Urinary bladder (tissue), 4 donors: ENCODE results near the gene MCU. TPM values are rescaled to one million over a fixed set of nuclear protein-coding genes. Genes with fewer than 3 reads are reported as not detected.

Source experiments
- DNase-seq: peaks from one replicate; pipeline ENCODE4 v3.0.0-alpha.2; 2015; ENCODE audit errors: extremely low spot score
- H3K27ac ChIP-seq: one replicate; pipeline ENCODE4 v1.5.1; 2013; ENCODE audit warnings: low read depth, mild to moderate bottlenecking, moderate library complexity
- H3K36me3 ChIP-seq: one replicate; pipeline ENCODE4 v1.6.1; 2013; ENCODE audit warnings: mild to moderate bottlenecking, moderate library complexity; ENCODE audit not compliant: insufficient read depth
- H3K4me1 ChIP-seq: one replicate; pipeline ENCODE4 v1.6.1; 2013; ENCODE audit warnings: mild to moderate bottlenecking, moderate library complexity; ENCODE audit not compliant: insufficient read depth
- H3K4me3 ChIP-seq: one replicate; pipeline ENCODE4 v1.5.1; 2013; ENCODE audit warnings: low read depth, low read length
- WGBS: extraction: QIAGEN DNeasy Blood & Tissue Kit; methylation state at CpG from one replicate; pipeline ENCODE4 v1.1.7; 2013; 5-methylcytosine and 5-hydroxymethylcytosine counted together
- polyA plus RNA-seq: library from polyadenylated mRNA; stranded (reverse); fragments of 200-250 nt; gene quantifications from one replicate; pipeline ENCODE4 v1.2.3, GENCODE V29; 2013
- total RNA-seq: library from RNA; depleted of rRNA; stranded (reverse); fragments of >200 nt; gene quantifications from one replicate; pipeline ENCODE4 v1.2.3, GENCODE V29; 2014
- donor health status: healthy with polysubstance abuse.
- donor health status: healthy.

MCU gene
- total and polyA plus RNA-seq, 2 donors, result 17.6 to 65.7 TPM

DNA sequence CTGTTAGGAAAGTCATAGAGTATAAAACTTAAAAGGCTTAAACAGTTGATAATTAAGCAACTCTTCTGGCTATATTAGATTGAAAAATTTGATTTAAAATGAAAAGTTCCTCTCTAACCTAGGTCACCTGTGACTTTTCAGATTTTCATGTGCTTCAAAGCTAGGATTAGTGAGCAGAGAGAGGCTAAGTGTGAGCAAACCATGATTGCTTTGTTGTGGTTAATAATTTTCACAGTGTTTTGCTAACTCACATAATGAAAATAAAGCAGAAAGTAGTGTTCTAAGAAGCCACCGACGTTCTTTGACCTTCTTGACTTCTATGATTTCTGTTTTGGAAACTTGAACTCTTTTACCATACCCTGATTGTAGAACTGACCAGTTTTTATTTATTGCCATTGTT is 126.1 kb downstream of the MCU start:
- no peak for DNase-seq
- H3K27ac ChIP-seq, result no peak overlapping the region
- no peaks in the 10 kb centered on the region for H3K4me1 ChIP-seq
- 59% methylated on average over 2 of the region's 2 CpGs for WGBS
- no peaks in the 10 kb centered on the region for H3K36me3 ChIP-seq
- H3K4me3 ChIP-seq, result no peak overlapping the region

GRCh38 chr10:72819053-72819452 is 127.1 kb downstream of the MCU start:
- WGBS, result 98% methylated on average over 1 of the region's 1 CpG
- DNase-seq, result no peak
- no peaks in the 10 kb centered on the region for H3K4me1 ChIP-seq

GRCh38 chr10:72821606-72822005 is 129.7 kb downstream of the MCU start:
- H3K36me3 ChIP-seq, result no peaks in the 10 kb centered on the region
- H3K4me3 ChIP-seq, result no peak overlapping the region
- DNase-seq, result no peak
- no peak overlapping the region for H3K27ac ChIP-seq
- no peaks in the 10 kb centered on the region for H3K4me1 ChIP-seq
- 87% methylated on average over 2 of the region's 2 CpGs for WGBS

More at GRCh38 chr10:72819053-72819452, 127.1 kb downstream of the MCU start:
- Histone ChIP-seq H3K27ac (no peak overlapping the region), H3K4me3 (no peak overlapping the region), H3K36me3 (no peaks in the 10 kb centered on the region)

DNA sequence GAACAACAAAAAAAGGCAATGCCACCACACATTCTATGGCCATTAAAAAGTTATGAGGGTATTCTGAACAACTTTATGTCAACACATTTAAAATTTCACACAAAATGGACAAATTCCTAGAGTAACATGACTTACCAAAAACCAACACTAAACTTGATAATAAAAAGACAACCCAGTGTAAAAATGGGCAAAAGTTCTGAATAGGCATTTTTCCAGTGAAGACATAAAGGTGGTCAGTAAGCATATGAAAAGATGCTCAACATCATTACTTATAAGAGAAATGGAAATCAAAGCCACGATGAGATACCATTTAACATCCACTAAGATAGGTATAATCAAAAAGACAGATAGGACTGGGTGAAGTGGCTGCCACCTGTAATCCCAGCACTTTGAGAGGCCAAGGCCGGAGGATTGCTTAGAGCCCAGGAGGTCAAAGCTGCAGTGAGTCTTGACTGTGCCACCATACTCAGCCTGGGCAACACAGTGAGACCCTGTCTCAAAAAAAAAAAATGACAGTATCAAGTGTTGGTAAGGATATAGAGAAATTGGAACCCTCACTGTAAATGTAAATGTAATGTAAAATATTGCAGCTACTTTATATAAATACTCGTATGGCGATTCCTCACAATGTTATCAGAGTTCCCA is 130.5 kb downstream of the MCU start:
- H3K36me3 ChIP-seq, result no peaks in the 10 kb centered on the region
- H3K4me1 ChIP-seq, result no peaks in the 10 kb centered on the region
- 96% methylated on average over 4 of the region's 4 CpGs for WGBS
- no peak overlapping the region for H3K27ac ChIP-seq
- DNase-seq, result no peak
- H3K4me3 ChIP-seq, result no peak overlapping the region

GRCh38 chr10:72825163-72825562 is 133.2 kb downstream of the MCU start:
- Histone ChIP-seq H3K36me3 (no peaks in the 10 kb centered on the region), H3K4me1 (no peaks in the 10 kb centered on the region), H3K27ac (no peak overlapping the region), H3K4me3 (no peak overlapping the region)
- DNase-seq, result no peak

DNA sequence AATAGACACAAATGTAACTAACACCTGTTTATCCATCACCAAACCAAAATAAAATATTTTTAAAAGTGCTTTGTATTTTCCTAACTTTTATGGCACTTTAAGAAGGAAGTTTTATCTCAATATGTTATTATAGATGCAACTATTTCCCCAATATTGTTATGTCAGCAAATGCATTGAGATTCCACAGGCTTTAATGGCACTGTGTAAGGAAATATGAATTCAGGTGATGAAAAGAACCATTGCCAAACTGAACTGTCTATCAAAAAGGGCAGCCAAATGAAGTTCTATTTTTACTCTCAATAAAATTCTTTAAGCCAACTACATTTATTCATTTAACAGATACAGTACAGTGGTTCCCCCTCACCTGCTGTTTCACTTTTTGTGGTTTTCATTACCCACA is 134.4 kb downstream of the MCU start:
- no peaks in the 10 kb centered on the region for H3K4me1 ChIP-seq
- no peaks in the 10 kb centered on the region for H3K36me3 ChIP-seq
- H3K27ac ChIP-seq, result no peak overlapping the region
- no peak overlapping the region for H3K4me3 ChIP-seq
- no peak for DNase-seq

- Histone ChIP-seq H3K4me3 (no peak overlapping the region), H3K36me3 (no peaks in the 10 kb centered on the region), H3K27ac (no peak overlapping the region), H3K4me1 (no peaks in the 10 kb centered on the region)
- no peak for DNase-seq
These were observed 136.4 kb downstream of the MCU start for GRCh38 chr10:72828294-72828693.

DNA sequence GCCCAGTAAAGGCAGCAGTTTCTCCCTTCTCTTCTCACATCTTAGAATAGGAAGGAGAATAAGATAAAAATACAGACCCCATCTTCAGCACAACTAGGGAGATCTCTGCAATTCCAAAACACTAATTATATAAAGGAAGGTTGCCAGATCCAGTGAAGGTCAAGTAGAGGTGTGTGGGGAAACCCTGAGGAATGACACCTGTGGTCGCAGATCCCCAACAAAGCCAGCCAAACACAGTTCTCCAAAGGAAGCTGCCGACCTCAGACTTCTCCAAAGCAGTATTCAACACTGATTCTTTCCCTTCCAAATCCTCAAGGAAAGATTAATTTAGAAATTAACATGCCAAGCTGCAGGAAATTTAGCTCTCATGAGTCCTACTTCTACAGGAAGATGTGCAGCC is 138.7 kb downstream of the MCU start:
- H3K4me3 ChIP-seq, result no peak overlapping the region
- no peaks in the 10 kb centered on the region for H3K36me3 ChIP-seq
- 59% methylated on average over 2 of the region's 2 CpGs for WGBS
- no peak for DNase-seq
- no peak overlapping the region for H3K27ac ChIP-seq
- H3K4me1 ChIP-seq, result no peaks in the 10 kb centered on the region

GRCh38 chr10:72831696-72832409 is 139.9 kb downstream of the MCU start:
- Histone ChIP-seq H3K27ac (no peak overlapping the region), H3K4me1 (no peaks in the 10 kb centered on the region), H3K4me3 (no peak overlapping the region), H3K36me3 (no peaks in the 10 kb centered on the region)
- WGBS, result 62% methylated on average over 8 of the region's 8 CpGs
- no peak for DNase-seq

- Histone ChIP-seq H3K27ac (no peak overlapping the region), H3K4me3 (no peak overlapping the region), H3K4me1 (no peaks in the 10 kb centered on the region), H3K36me3 (no peaks in the 10 kb centered on the region)
- no peak for DNase-seq
These were observed 140.8 kb downstream of the MCU start for GRCh38 chr10:72832701-72833100.

GRCh38 chr10:72834183-72834825 is 142.4 kb downstream of the MCU start:
- 72% methylated on average over 5 of the region's 5 CpGs for WGBS
- no peak overlapping the region for H3K27ac ChIP-seq
- DNase-seq, result peak; percentile 52
- H3K36me3 ChIP-seq, result no peaks in the 10 kb centered on the region
- no peaks in the 10 kb centered on the region for H3K4me1 ChIP-seq
- no peak overlapping the region for H3K4me3 ChIP-seq

GRCh38 chr10:72840319-72840718 is 148.4 kb downstream of the MCU start:
- Histone ChIP-seq H3K36me3 (no peaks in the 10 kb centered on the region), H3K4me1 (no peaks in the 10 kb centered on the region), H3K27ac (no peak overlapping the region), H3K4me3 (no peak overlapping the region)
- no peak for DNase-seq

- Histone ChIP-seq H3K4me1 (no peaks in the 10 kb centered on the region), H3K27ac (no peak overlapping the region), H3K4me3 (no peak overlapping the region), H3K36me3 (no peaks in the 10 kb centered on the region)
- no peak for DNase-seq
- 65% methylated on average over 5 of the region's 5 CpGs for WGBS
These were observed 149.5 kb downstream of the MCU start for GRCh38 chr10:72841487-72841886.

DNA sequence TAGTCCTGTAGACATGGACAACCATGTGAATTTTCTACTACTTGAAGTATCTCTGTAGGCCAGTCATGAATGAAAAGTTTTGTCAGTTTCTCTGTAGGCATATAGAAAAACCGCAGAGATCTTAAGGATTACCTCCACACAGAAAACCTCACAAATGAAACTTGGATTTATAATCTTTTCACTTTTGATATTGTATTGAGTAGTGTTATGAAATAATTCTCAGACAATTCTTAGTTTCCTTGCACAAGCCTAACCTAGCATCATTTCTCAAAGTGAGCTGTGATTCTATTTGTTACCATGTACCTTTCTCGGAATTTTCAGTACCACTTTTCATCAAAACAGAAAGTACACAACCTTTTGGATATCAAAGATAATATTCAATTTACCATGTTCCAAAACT is 150.2 kb downstream of the MCU start:
- DNase-seq, result no peak
- no peaks in the 10 kb centered on the region for H3K4me1 ChIP-seq
- WGBS, result 98% methylated on average over 2 of the region's 2 CpGs
- no peak overlapping the region for H3K27ac ChIP-seq
- no peaks in the 10 kb centered on the region for H3K36me3 ChIP-seq
- H3K4me3 ChIP-seq, result no peak overlapping the region
